Measurements from ENCODE around the gene METRNL.
A peak's percentile ranks its signal among the peaks of the same experiment; 100 is the strongest.
"Not testable (repeated sequence)": the region's sequence is repeated elsewhere in the genome, so short reads cannot be mapped to it uniquely, and the experiment has no call there.

METRNL gene

DNA sequence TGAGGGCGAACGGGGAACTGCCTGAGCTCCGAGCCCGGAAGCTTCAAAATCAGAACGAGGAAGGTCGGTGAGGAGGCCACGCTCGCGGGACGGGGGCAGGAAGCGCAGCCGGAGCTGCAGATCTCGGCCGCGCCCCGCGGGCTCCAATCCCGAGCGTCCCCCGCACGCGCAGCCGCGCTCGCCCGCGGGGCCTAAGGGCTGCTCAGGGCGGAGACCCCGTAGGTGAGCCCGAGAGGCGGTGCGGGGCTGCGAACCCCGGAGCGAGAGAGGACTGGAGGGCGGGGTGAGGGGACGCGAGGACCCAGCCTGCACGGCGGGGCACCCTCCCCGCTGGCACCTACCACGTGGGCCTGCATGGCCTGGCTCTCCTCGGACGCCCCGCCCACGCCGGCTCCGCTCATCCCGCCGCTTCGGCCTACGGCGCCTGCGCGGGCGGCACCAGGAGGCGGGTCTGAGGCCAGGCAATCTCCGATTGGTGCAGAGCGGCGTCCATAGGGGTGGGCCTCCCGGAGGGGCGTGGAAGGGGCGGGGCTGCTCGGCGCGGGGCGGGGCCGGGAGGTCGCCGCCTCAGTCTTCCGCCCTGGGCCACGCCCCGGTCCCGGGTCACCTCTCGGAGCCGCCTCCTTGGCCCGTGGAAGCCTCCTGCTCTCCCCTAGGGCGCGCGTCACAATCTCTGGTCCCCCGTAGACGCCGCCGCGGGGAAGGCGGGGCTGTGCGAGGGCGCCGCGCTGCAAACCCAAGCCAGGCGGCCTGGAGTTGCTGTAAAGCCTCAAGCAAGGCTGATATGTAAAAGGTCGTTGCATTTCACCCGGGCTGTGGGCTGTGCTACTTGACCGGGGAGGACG, 27.8 kb upstream of the METRNL start:
- DNase-seq, result peak; percentile 96

- DNase-seq, result no peak
Observed at GRCh38 chr17:83052241-83052564, 27.2 kb upstream of the METRNL start.

DNA sequence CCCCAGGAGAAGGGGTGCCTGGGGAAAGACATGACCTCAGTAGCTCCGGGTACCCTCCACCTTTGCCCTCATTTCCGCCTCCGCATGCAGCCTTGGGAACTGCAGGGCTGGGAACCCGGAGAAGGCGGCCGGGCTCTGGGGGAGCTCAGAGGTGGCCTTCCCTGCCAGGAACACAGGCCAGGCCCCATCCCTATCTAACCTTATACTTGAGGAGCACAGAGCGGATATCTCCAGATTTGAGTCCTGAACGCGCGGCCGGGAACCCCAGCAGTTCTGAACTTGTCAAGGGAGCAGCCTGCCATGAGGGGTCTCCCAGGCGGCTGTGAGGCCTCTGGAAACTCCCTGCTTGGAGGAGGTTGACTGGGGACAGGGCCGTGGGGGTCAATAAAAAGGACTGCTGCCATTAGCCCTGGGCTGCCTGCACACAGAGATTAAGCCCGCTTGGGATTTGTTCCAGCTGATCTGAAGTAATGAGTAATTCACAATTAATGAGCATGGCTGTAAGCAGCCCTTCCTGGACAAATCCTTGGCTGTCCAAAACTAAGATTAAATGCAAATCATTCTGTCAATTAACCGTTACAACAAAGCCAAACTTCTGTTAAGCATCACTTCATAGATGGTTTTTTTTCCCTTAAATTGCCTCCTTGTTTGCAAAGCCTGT, 26.3 kb upstream of the METRNL start:
- peak; percentile 40 for DNase-seq

DNA sequence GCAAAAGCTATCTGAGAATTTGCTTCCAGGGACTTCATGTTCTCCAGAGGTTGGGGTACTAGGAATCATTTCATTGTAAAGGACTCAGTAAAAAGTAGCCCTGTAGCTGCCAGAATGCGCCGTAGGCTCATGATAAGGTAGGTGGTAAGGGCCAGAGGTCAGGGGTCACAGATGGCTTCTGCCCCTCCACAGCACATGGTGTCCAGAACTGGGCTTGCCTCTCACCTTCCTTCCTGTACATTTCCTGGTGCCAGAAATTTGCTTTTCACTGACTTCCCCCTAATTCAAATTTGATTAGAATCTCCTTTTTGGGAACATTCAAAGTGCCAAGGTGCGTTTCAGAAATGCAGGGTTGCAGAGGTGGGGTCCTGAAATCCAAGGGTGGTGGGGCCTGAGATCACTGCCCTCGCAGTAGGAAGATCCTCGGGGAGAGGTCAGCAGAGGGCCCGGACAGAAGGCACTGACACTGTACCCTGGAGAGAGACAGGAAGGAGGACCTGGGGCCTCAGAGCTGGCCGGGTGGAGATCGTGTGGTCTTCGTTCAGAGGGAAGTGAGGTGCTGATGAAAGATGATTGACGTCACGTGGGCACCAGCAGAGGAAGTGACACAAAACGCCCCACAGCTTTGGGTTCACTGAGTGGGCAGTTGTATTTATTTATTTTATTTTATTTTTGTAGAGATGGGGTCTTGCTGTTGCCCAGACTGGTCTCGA, 25.5 kb upstream of the METRNL start:
- no peak for DNase-seq

DNA sequence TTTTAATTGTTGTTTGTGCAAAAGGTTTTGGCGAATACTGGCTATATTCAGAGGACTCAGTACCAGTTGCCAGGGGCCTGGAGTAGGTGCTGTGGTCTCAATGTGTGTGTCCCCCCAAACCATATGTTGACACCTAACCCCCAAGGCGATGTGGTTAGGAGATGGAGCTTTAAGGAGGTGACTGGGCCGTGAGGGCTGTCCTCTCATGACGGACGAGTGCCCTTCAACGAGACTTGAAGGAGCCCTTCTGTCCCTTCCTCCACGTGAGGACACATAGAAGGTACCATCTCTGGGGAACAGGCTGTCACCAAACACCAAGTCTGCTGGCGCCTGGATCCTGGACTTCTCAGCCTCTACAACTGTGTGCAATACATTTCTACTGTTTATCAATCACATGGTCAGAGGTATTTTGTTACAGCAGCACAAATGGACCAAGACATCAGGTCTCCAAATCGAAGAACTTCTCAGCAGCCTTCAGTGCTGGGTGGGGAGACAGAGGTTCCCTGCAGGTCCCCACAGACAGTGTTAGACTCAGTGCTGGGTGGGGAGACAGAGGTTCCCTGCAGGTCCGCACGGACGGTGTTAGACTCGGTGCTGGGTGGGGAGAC, 24.8 kb upstream of the METRNL start:
- DNase-seq, result no peak

DNA sequence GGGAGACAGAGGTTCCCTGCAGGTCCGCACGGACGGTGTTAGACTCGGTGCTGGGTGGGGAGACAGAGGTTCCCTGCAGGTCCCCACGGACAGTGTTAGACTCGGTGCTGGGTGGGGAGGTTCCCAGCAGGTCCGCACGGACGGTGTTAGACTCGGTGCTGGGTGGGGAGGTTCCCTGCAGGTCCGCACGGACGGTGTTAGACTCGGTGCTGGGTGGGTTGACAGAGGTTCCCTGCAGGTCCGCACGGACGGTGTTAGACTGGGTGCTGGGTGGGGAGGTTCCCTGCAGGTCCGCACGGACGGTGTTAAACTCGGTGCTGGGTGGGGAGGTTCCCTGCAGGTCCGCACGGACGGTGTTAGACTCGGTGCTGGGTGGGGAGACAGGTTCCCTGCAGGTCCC, 24.2 kb upstream of the METRNL start:
- DNase-seq, result not testable (repeated sequence)

GRCh38 chr17:83055911-83056582, 23.4 kb upstream of the METRNL start:
- DNase-seq, result no peak

- no peak for DNase-seq
Observed at GRCh38 chr17:83056583-83057396, 22.6 kb upstream of the METRNL start.

DNA sequence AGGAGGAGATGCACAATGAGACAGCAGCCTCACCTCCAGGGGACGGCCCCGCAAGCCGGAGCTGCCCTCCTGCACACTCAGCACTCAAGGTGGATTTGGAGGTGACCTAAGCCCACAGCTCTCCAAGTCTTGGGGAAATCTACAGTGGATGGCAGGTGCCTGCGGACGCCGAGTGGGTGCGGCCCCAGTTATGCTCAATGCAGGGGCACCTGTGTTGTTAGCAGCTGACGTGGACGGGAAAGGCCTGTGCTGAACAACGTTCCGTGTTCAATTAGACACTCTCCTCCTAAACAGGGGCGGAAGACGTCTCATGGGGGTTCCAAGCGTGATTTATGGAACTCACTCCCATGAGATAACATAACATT, 22.0 kb upstream of the METRNL start:
- no peak for DNase-seq

DNA sequence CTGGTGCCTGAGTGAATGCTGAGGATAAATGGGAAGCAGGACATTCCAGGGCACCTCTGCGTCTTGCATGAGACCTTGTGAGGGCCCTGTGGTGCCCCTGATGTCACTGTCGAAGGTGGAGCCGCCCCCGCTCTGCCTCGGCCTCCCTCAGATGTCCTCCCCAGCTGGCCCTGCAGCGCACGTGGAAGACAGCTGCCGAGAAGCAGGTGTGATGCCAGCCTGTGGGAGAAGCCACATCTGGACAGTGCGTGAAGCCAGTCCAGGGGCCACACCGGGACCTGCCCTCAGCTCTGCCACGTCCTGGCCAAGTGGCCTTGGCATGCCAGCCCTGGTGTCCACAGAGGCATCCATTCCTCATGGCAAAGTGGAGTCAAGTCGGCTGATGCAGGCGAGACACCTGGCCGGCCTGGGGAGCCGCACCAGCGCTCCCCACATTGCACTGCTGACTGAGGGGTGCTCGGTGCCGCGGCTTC, 21.6 kb upstream of the METRNL start:
- DNase-seq, result no peak

DNA sequence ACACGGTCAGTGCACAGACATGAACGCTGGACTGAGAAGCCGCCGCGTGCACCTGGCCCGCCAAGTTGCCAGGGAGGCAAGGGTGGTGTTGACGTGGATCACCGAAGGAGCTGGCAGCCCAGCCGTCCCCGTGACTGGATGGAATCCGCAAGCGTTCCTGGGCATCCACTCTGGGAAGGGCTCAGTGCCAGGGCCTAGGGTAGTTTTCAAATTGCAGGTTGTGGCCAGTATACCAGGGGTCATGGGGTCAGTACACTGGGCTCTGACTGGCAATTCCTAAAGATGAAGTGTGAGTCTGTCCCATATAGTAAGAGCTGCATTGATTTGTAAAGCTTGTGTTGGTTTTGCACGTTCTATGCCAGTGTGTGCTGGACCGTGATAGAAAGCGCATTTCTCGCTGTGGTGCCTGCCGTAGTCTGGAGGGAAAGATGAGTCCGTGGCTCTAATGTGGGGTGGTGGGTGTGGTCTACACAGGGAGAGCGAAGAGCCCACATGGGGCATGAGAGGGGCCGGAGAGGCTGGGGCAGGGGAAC, 21.1 kb upstream of the METRNL start:
- DNase-seq, result no peak

DNA sequence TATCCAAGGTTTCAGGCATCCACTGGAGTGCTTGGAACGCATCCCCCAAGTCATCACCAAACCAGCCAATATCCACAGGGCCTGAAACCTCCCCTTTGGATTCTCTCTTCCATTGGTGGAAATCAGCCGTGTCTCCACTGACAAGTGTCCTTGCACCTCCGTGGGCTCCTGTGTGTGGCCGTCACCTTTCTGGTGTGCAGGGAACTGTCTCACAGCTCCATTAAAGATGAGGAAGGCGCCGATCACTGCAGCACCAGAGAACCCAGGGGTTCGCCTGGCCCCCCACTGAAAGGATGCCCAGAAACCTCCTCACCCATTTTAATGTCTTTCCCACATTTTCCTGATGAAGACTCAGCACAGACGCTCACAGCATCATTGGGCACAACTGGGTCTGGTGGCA, 17.8 kb upstream of the METRNL start:
- DNase-seq, result no peak

DNA sequence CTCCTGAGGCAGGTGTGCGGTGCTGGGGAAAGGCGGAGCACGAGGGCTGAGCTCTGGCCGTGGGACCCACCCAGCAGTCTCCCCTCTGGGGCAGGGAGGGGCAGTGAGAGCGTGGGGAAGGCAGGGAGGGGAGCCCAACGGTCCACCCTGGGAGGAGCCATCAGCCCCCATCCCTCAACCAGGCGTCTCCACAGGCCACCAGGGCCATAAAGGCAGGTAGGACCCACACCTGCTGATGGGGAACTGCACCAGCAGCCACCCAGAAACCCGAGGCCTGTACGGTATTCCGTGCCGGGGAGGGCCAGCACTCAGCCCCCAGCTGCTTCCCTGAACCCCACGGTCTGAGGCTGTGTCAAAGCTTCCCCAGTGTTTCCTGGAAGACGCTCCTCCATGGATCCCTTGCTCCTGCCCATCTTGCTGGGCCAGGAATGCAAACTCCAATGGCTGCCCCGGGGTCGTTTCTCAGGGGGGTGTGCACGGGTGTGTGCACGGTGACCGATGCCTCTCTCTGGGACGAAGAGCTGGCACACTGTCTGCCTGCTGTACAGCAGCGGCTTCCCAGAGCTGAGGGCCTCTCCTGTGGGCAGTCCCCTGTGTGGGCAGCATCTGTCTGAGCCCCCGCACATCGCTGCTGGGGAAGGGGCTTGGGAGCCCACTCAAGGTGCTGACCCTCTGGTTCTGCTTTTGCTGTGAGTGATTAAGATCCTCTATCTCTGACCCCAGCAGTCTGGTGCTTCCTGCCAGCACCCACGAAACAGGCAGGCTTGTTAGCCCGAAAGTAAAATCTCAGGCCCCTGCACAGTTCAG, 17.2 kb upstream of the METRNL start:
- no peak for DNase-seq

DNA sequence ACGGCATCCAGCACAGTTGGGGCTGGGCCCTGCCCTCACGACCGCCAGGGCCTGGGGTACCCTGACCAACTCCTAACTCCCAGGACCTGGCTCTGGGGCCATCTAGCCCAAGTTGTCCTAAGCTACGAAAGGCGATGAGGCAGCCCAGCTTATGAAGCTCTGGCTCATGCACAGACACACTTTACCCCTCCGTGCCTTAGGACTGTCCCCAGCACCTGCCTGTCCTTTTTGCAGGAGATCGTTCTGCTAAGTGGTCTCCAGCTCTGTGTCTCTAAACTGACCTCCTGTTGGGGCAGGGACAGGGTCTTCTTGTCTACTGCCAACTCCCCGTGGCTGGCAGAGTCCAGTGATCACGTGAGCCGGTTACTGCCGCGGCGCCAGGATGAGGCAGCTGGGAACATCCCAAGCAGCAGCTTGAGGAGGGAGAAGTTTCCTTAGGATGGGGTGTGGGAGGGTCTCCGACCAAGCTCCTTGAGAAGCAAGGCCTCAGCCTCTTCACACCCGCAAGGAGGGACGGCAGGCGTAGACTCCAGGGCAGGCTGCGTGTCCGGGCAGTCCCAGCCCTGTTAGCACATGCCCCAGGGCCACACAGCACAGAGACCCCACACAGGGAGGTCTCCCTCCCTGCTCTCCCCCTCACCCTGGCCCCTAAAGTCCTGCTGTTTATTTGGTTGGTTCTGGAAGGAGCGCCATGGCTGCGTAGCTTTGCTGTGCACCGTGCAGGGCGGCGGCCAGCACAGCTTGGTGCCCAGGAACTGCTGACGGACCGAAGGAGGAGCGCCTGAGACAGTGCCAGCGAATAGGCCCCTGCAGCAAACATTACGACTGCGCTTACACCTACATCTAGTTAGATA, 16.4 kb upstream of the METRNL start:
- DNase-seq, result no peak

GRCh38 chr17:83064021-83064731, 15.2 kb upstream of the METRNL start:
- no peak for DNase-seq

GRCh38 chr17:83064732-83065659, 14.4 kb upstream of the METRNL start:
- DNase-seq, result peak; percentile 6
